ENCODE results near the gene NAGLU. TPM values are rescaled to one million over a fixed set of nuclear protein-coding genes. Genes with fewer than 3 reads are reported as not detected.

Gene NAGLU
- total and polyA plus RNA-seq, 2 of the 13 experiments (the other 11 are each of a cell fraction or from before 2014, with no cell fraction given), result 28.2 to 40.1 TPM

DNA sequence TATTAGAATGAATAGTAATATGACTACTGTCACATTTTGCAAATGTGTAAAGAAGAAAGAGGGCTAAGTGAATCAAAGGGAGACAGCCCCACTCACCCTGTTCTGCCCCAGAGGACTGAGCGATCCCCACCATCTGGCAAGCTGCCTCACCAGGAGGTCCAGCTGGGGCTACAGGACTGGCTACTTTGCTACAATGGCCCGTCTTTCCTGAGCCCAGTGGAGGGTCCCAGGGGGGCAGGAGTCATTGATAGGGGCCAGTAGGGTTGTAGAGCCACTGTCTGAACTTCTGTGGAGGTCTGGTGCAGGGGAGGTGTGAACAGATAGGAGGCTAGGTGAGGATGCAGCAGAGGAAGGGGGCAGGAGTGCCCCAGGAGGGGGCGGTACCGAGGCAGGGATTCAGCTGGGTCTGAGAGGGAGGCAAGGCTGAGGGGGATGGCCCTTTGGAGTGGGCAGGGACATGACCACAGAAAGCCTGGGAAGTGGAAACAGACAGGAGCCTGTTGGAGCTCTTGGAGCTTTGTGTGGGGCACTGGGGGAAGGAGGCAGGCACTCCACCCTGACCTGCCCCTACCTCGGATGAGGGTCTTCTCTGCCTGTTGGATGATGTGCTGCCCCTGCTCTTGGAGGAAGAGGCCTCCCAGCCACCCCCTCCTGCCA is 20.0 kb downstream of the NAGLU start (continued):
- TF ChIP-seq SP5 (CRISPR knock-in tag; IDR thresholded peaks at IDR 0.05; ENCODE audit: borderline replicate concordance, low read depth), result 0 out of 2 replicates have a peak, but pooled peaks have one; percentile 16
- peak; percentile 54; the same call in 1 of the 2 replicates for TF ChIP-seq SAP130 (CRISPR knock-in tag; IDR thresholded peaks at IDR 0.05; ENCODE audit: low read depth)
- 0 out of 2 replicates have a peak, but pooled peaks have one; percentile 21 for TF ChIP-seq ETV5 (CRISPR knock-in tag; IDR thresholded peaks at IDR 0.05; ENCODE audit: borderline replicate concordance)
- TF ChIP-seq HOXA3 (CRISPR knock-in tag; IDR thresholded peaks at IDR 0.05), result peak; percentile 45; the same call in 1 of the 2 replicates
- TF ChIP-seq ZNF766 (CRISPR knock-in tag; IDR thresholded peaks at IDR 0.05; ENCODE audit: borderline replicate concordance), result 0 out of 2 replicates have a peak, but pooled peaks have one; percentile 5
- TF ChIP-seq POLR2A (IDR thresholded peaks at IDR 0.05; ENCODE audit: insufficient read depth in 1 of 2, low read depth in 2 of 2, low read length in 2 of 2), result peak in 1 of 2 experiments; percentile 30; a peak in 1 of 4 replicates
- TF ChIP-seq, protein P1, sequence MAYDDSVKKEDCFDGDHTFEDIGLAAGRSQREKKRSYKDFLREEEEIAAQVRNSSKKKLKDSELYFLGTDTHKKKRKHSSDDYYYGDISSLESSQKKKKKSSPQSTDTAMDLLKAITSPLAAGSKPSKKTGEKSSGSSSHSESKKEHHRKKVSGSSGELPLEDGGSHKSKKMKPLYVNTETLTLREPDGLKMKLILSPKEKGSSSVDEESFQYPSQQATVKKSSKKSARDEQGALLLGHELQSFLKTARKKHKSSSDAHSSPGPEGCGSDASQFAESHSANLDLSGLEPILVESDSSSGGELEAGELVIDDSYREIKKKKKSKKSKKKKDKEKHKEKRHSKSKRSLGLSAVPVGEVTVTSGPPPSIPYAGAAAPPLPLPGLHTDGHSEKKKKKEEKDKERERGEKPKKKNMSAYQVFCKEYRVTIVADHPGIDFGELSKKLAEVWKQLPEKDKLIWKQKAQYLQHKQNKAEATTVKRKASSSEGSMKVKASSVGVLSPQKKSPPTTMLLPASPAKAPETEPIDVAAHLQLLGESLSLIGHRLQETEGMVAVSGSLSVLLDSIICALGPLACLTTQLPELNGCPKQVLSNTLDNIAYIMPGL (CRISPR knock-in tag; IDR thresholded peaks at IDR 0.05; ENCODE audit: borderline replicate concordance in 1 of 2, low read depth in 1 of 2), result peak in 1 of 2 experiments; percentile 67; a peak in 1 of 4 replicates
- TF ChIP-seq, protein P2, sequence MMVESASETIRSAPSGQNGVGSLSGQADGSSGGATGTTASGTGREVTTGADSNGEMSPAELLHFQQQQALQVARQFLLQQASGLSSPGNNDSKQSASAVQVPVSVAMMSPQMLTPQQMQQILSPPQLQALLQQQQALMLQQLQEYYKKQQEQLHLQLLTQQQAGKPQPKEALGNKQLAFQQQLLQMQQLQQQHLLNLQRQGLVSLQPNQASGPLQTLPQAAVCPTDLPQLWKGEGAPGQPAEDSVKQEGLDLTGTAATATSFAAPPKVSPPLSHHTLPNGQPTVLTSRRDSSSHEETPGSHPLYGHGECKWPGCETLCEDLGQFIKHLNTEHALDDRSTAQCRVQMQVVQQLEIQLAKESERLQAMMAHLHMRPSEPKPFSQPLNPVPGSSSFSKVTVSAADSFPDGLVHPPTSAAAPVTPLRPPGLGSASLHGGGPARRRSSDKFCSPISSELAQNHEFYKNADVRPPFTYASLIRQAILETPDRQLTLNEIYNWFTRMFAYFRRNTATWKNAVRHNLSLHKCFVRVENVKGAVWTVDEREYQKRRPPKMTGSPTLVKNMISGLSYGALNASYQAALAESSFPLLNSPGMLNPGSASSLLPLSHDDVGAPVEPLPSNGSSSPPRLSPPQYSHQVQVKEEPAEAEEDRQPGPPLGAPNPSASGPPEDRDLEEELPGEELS (CRISPR knock-in tag; IDR thresholded peaks at IDR 0.05), result 0 out of 2 replicates have a peak, but pooled peaks have one; percentile 29
- 0 out of 4 replicates have a peak, but pooled peaks of 1 of the 2 experiments have one; percentile 34 for TF ChIP-seq KLF16 (CRISPR knock-in tag; IDR thresholded peaks at IDR 0.05)
- 0 out of 2 replicates have a peak, but pooled peaks have one; percentile 28 for TF ChIP-seq ELF3 (CRISPR knock-in tag; IDR thresholded peaks at IDR 0.05)

Measured in HepG2 (cell line).